Hindlimb muscle (tissue), 1 donor: Measurements from ENCODE around the gene PPP1R27. TPM values are rescaled to one million over a fixed set of nuclear protein-coding genes. Genes with fewer than 3 reads are reported as not detected.

Source experiments
- DNase-seq: peaks from one replicate; pipeline ENCODE4 v3.0.0-alpha.2; 2013
- polyA plus RNA-seq: library from polyadenylated mRNA; unstranded; fragments of 120-200 nt; gene quantifications from one replicate; pipeline ENCODE4 v1.2.1, GENCODE V29; 2013; ENCODE audit not compliant: insufficient read length

PPP1R27 gene
- polyA plus RNA-seq, 1 donor = 52.6 TPM

- DNase-seq = no peak
Measured at GRCh38 chr17:81803728-81804558, 30.9 kb downstream of the PPP1R27 start, which contains the start of gene GCGR. Gene GCGR (plus strand): TSS chr17:81804150. CDS start chr17:81809019, 4,869 bp downstream.

DNA sequence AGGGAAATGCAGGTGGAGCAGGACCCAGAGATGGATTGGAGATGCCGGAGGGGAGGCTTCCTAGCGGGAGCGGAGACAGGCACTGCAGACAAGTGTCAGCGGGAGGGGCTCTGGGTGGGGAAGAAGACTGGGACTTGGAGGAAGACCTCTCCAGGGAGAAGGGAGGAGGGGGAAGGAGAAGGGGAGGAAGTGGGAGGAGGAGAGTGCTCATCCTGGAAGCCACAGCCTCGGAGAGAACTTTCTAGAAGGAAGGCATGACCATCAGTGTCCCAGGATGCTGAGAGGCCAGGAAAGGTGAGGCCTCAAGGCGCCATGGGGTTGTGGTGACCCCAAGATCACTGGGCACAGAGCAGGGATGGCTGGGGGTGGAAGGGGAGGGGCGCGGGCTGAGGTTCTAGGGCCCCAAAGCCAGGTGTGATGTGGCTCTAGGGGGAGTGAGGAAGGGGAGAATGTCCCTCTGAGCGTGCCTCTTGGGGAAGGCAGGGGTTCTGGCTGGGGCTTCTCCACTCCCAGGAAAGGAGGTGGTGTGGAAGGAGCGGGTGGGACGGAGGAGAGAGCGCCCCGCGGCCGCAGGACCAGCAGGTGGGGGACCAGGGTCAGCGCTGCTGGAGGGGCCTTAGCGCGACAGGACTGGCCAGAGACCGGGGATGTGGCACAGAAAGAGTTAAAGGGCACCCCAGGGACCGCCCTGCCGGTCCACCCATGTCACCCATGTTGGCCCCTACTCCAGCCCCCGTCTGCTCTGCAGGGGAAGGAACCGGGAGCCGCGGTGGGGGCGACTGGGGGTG lies 31.8 kb downstream of the PPP1R27 start:
- DNase-seq = no peak

GRCh38 chr17:81802048-81802758 lies 32.6 kb downstream of the PPP1R27 start:
- DNase-seq = no peak

- DNase-seq = no peak
Measured at GRCh38 chr17:81801327-81801726, 33.5 kb downstream of the PPP1R27 start.

GRCh38 chr17:81794509-81794908 lies 40.3 kb downstream of the PPP1R27 start:
- DNase-seq = no peak

DNA sequence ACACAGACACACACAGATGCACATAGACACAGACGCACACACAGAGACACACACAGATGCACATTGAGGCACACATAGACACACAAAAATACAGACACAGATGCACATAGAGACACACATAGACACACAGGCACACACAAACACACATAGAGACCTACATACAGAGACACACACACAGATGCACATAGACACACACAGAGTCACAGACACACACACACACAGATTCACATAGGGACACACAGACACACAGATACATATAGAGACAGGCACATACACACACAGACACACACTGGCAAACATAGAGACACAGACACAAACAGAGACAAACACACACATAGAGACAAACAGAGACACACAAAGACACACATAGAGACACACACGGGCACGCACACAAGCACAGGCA lies 40.8 kb downstream of the PPP1R27 start:
- no peak for DNase-seq

GRCh38 chr17:81792675-81793615 lies 41.9 kb downstream of the PPP1R27 start:
- DNase-seq = no peak

Other genes starting within 250 kb of the PPP1R27 start
- gene NPLOC4, start 197.9 kb downstream of the PPP1R27 start, polyA plus RNA-seq = 55.0 TPM
- gene TSPAN10, start 197.9 kb downstream of the PPP1R27 start, polyA plus RNA-seq = 0.96 TPM
- 4.0 TPM for gene PDE6G, start 178.5 kb downstream of the PPP1R27 start, polyA plus RNA-seq
- 12.0 TPM for gene OXLD1, start 168.4 kb downstream of the PPP1R27 start, polyA plus RNA-seq
- gene CCDC137, start 168.3 kb downstream of the PPP1R27 start, polyA plus RNA-seq = 16.8 TPM
- 24.4 TPM for gene ARL16, start 151.3 kb downstream of the PPP1R27 start, polyA plus RNA-seq
- gene HGS, start 151.0 kb downstream of the PPP1R27 start, polyA plus RNA-seq = 59.1 TPM
- 55.2 TPM for gene MRPL12, start 131.7 kb downstream of the PPP1R27 start, polyA plus RNA-seq
- gene SLC25A10, start 122.8 kb downstream of the PPP1R27 start, polyA plus RNA-seq = 5.3 TPM
- not detected for gene GCGR, start 30.9 kb downstream of the PPP1R27 start, polyA plus RNA-seq
- 135 TPM for gene MCRIP1, start 1.8 kb downstream of the PPP1R27 start, polyA plus RNA-seq
- gene P4HB, start 25.5 kb upstream of the PPP1R27 start, polyA plus RNA-seq = 366 TPM
- 166 TPM for gene ARHGDIA, start 36.3 kb upstream of the PPP1R27 start, polyA plus RNA-seq
- 57.6 TPM for gene ALYREF, start 56.5 kb upstream of the PPP1R27 start, polyA plus RNA-seq
- gene ANAPC11, start 56.7 kb upstream of the PPP1R27 start, polyA plus RNA-seq = 116 TPM
- gene NPB, start 67.2 kb upstream of the PPP1R27 start, polyA plus RNA-seq = 0.96 TPM
- gene PCYT2, start 76.3 kb upstream of the PPP1R27 start, polyA plus RNA-seq = 11.5 TPM
- 9.3 TPM for gene SIRT7, start 83.1 kb upstream of the PPP1R27 start, polyA plus RNA-seq
- 16.3 TPM for gene MAFG, start 92.7 kb upstream of the PPP1R27 start, polyA plus RNA-seq
- gene PYCR1, start 102.2 kb upstream of the PPP1R27 start, polyA plus RNA-seq = 56.7 TPM
- 25.0 TPM for gene MYADML2, start 112.2 kb upstream of the PPP1R27 start, polyA plus RNA-seq
- 4.4 TPM for gene NOTUM, start 126.1 kb upstream of the PPP1R27 start, polyA plus RNA-seq
- gene ASPSCR1, start 142.6 kb upstream of the PPP1R27 start, polyA plus RNA-seq = 30.0 TPM
- 36.0 TPM for gene CENPX, start 187.8 kb upstream of the PPP1R27 start, polyA plus RNA-seq
- 10.6 TPM for gene LRRC45, start 188.3 kb upstream of the PPP1R27 start, polyA plus RNA-seq
- 7.1 TPM for gene RAC3, start 196.6 kb upstream of the PPP1R27 start, polyA plus RNA-seq
- 31.5 TPM for gene DCXR, start 202.6 kb upstream of the PPP1R27 start, polyA plus RNA-seq
- 34.8 TPM for gene RFNG, start 216.8 kb upstream of the PPP1R27 start, polyA plus RNA-seq
- 84.4 TPM for gene GPS1, start 216.8 kb upstream of the PPP1R27 start, polyA plus RNA-seq
- 63.4 TPM for gene DUS1L, start 230.8 kb upstream of the PPP1R27 start, polyA plus RNA-seq